ENCODE results near the gene CCR1.

Gene CCR1

DNA sequence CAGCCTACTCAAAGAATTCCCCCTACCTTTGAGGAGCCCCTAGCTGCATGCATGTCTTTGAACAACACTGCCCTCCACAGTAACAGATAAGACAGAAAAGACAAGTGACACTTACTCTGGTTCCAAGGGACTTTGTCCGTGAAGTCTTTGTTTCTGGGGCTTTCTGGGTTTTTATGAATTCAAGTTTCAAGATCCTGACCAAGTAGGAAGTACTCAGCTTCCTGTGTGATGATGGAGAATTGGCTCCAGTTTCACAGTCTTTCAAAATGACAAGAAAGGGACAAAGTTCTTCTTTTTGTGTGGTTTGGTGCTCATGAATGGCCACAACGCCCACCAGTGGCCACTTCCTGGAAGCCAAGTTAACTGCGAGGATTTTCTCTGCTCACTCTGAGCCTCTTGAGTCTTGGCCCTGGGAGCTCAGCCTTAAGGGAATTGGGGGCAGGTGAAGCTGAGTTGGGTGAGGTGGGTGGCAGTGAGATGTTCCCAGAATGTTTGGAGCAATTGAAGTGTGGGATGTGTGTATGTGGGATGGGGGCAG is at the start of gene CCR1:
CCR1 (minus strand) TSS at position 147 of the 538 bp plus-strand sequence. CDS start 4,000 bp downstream, outside the sequence.
- DNase-seq (ENCODE audit: low spot score) = no peak

DNA sequence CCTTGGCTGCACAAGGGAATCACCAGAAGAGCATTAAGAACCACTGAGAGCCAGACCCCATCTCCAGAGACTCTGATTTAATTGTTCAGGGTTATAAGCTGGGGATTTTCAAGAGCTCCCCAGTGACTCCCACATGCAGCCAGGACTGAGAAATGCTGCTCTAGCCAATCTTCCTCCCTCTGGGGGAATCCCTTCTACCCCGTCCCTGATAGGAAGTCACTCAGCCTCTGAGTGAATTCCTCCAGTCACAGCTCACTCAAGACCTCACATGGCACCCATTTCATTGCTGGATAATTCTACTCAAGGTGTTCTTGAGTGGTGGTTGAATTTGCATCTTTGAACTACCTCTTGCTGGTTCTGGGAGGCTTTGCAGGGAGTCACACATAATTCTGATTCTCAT is 44.9 kb upstream of the CCR1 start:
- no peak for DNase-seq (ENCODE audit: low spot score)

DNA sequence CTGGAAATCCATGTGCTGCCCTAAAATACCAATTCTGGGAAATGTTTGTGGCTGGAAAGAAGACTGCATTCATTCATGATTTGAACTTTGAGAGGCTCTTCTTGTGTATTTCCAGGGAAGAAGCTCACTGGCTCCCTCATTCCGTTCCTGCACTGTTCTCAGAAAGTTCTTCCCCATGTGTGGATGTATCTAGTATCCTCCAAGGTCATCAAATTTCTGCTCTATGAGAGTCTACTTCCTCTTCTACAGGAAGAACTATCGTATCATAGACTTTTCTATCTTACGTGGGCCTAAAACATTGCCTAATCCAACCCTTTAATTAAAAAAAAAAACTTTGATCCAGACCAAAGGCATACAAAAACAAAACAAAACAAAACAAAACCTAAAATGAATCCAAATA is 37.0 kb upstream of the CCR1 start:
- no peak for DNase-seq (ENCODE audit: low spot score)

DNA sequence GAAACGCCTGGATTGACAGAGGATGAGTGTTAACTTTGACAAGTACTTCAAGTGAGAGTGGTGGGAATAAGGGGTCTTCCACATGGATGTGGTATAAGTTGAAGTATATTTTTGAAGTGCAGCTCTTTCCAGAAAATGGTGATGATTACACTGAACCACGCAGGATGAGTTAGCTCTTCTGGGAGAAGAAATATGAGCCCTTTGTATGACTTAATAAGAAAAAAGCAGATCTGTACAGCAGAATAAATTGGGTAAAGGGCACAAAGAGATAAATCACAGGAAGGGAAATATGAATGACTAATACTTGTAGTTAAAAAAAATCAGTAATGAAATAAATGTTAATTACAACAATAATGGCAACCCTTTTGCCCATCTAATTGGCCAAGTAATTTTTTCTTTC is 35.4 kb upstream of the CCR1 start:
- DNase-seq (ENCODE audit: low spot score) = no peak

DNA sequence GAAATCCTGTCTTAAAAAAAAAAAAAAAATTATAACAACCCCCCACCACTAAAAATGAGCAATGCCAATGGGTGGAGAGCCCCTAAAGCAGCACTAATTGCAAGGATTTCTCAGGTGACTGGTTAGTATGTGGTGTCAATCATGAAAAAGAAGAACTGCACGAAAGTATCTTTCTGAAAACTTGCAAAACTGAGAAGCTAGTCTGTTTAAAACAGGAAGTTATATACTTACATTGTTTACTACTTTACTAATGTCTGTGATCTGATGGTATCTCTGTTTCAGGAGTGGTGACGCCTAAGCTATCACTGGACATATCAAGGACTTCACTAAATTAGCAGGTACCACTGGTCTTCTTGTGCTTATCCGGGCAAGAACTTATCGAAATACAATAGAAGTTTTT is 34.0 kb upstream of the CCR1 start, which contains the start of gene CCR3:
CCR3 (plus strand) TSS at position 341 of the 400 bp plus-strand sequence. CDS start 22,699 bp downstream, outside the sequence.
- no peak for DNase-seq (ENCODE audit: low spot score)

DNA sequence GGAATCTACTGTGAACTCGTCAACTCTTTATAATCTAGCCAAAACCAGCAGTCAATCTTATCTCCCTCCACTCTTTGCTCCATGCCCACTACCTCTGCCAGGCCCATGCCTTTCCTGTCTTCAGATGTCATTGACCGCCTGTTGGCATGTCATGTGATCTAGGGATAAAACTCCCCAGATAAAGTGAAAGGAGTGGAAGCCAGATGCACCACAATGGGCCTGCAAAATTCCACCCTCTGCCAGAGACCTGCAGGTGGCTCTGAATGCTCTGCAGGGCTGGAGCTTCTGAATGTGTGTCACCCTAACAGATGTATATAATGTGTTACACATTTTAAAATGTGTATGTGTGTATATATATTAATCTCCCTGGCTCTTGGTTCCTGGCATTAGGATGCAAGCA is 31.8 kb upstream of the CCR1 start:
- no peak for DNase-seq (ENCODE audit: low spot score)

DNA sequence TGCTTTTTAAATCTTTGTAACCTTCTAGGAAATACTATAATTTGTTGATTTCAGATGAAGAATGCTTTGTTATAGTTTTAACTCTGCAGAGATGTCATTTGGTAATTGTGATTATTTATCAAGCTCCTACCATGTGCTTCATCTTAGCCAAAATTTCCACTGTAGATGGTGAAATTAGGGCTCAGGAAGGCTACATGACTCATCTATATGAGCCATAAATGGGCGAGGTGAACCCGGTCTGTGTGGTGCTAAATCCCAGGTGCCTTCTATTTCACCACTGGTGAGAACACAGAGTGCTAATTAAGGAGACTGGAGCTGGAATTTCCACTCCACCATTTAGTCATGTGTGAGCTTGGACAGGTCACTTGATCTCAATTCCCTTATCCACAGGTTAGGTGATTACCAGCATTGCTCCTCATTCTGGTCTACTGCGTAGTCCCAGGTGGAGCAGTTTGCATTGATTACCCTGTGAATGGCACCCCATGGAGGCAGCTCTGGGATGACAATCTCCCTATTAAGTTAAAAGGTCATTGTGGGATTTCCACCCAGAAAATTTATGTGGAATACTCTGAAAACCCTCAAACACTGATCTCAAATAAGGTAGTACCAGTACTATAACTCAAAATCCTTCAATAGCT is 31.3 kb upstream of the CCR1 start:
- no peak for DNase-seq (ENCODE audit: low spot score)

DNA sequence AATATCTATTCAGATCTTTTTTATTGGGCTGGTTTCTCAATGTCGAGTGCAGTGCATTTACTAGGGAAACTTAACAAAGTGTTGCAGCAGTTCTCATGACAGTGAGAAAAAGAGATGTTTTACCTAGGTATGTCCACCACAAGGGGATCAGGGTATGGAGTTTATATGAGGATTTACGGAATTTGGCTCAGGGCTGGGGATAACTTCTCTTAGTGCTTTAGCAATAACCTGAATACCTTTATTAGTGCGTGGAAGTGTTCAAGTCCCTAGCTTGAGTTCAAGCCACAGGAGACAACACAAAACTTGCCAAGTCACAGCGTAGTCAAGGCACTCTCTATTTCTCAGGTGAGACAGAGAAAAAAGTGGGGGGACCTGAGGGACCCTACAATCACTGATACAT is 30.3 kb upstream of the CCR1 start:
- no peak for DNase-seq (ENCODE audit: low spot score)

DNA sequence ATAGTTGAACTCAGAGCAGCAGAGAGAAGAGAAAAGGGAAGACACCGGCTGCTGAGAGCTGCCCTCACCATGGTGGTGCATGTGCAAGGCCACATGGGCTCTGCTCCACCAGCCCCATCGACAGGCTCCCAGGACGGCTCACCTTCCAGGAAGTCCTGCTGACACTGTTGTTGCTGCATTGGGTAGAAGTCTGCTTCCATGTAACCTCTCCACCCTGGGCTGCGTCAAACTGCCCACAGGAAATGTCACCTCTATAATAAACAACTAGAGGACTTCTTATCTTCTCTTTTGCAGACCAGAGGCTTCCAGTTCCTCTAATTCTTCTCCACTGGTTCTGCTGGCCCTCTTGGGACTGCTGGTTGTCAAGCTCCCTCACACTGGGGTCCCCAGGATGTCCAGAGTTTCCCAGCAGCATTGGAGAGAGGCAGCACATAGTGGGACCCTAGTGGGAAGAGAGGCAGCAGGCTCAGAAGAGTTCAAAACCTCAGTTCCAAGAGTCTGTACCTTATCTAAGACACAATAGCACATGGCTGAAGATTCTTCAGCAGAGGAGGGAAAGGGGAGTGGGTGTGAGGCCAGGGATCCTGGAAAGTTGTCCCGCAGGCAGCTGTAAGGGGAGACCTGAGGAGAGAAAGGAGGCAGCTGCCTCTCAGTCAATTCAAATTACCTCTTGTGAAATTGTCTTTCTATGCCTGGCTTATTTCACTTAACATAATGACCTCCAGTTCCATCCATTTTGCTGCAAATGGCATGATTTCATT is 28.4 kb upstream of the CCR1 start:
- no peak for DNase-seq (ENCODE audit: low spot score)

DNA sequence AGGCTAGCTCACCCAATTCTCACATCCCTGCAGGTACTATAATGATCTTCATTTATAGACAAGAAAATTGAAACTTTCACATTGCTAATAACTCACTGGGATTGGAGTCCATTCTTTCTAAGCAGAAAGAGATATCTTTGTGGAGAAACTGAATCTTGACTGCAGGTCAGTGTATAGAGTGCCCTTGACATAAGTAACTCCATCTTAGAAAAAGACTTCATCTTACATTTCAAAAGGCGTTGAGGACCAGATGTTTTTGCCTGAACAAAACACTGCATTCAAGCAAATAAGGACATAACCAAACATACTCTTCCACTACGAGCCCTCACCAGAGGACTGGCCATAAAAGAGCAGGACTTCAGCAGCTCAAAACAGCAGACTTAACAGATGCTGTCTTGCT is 27.3 kb upstream of the CCR1 start:
- DNase-seq (ENCODE audit: low spot score) = no peak

DNA sequence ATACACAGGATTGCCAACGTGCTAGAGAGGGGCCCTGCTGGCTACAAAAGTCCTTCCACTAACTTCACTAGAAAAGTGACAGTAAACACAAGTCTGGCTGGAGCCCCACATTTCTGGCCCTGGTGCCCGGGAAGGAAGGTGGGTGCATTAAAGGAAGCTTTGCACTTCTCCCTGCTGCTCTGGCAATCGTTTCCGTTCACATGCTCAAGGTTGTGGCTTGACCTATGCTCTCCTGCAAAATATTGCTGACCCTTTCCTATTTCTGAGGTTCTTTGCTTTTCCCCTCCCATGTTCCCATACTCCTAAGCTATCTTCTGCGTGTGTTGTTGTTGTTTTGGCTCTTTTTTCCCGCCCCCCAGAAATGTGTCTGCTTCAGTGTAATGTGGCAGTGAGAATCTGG is 25.1 kb upstream of the CCR1 start:
- no peak for DNase-seq (ENCODE audit: low spot score)

DNA sequence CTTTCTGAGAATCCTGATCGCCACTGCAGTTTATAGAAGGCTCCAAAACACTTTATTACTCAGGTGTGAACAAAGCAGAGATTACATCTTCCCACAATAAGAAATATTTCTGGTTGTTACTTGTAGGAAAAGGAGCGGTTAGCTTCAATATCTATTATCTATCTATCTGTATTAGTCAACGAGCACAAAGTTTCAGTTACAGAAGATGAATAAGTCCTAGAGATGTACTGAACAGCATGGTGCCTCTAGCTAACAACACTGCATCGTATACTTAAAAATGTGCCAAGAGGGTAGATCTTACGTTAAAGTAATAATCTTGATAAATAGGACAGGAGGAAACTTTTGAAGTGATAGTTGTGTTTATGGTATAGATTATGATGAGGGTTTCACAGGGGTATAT is 23.2 kb upstream of the CCR1 start:
- no peak for DNase-seq (ENCODE audit: low spot score)

DNA sequence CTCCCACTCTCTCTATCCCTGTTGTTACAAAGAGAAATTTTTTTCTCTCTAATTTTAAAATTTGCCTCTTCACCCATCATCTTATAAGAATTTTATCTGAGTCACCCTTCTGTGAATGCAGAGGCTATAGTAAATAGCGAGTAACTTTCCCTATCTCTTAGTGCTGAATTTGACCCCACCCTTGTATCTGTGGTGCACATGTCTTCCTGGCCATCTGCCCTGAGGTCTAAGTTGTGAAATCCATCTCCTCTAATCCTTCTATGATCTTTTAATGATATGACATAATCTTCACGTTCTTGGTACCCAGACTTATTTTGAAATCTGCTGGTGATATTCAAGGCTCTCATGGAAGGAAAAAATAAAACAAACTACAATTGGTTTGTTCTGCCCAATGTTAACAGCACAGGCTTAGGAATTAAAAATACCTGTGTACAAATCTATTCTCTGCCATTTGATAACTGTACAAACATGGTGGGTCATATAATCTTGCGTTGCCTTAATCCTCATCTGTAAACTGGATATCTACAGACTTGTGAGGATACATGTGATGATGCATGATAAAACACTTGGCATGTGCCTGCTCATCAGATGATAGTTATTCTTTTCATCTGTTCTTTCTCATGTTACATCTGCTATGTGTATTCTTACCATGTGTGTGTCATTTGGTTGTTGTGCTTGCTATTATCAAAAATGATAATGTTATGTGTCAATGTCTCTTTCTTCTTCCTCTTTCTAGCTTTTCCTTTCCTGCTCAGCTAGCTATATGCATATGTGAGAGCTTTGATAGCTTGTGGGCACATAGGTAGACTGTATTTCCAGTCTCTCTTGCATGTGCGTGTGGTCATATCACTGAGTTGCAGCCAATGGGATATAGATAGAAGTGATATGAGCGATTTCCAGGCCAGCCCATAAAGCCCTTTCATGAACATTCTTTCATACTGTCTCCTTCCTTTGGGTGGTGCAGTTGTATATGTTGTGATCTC is 20.4 kb upstream of the CCR1 start:
- peak; percentile 0 for DNase-seq (ENCODE audit: low spot score)

DNA sequence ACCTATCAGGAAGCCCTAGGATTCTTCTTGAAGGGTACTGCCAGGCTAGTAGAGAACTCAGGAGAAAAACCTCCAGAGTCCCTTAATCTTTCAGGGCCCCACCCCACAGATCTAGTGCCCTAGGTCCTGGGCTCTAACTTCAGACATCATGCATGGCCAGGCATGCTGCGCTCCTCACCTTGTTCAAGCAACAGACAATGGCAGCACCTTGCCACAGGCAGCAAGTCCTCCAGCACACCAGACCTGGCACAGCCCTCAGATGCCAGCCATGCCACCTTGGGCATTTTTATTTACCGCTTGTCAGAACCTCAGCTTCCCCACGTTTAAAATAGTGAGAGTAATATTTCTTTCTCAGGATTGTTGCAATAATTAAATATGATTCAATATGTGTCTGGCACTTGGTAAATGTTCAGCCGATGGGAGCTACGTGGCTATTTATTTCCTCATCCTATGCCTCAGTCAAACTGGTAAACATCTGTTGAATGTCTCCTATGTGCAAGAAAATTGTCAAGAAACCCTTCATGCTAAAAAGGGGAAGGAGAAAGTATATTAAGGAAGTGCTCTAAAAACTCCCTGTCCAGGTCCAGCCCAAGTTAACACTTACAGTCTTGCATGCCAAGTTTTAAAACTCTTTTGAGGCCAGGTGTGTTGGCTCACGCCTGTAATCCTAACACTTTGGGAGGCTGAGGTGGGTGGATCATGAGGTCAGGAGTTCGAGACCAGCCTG is 14.5 kb upstream of the CCR1 start:
- DNase-seq (ENCODE audit: low spot score) = no peak

DNA sequence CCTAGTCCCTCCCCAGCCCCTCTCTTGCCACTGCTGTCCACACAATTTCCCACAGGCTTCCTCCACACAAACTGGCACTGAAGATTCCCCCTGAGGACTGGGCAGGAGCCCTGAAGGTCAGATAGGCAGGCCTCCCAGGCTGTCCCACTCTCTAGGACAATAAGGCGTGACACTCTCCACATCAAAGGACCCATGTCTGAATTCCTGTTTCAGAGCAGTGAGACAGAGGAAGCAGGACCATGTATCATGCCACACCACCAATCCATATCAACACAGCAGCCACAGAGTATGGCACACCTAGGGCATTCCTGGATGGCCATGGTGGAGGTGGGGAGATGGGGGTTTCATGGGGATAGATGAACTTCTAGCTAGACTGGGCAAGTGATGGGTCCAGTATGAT is 13.8 kb upstream of the CCR1 start:
- peak; percentile 3 for DNase-seq (ENCODE audit: low spot score)

DNA sequence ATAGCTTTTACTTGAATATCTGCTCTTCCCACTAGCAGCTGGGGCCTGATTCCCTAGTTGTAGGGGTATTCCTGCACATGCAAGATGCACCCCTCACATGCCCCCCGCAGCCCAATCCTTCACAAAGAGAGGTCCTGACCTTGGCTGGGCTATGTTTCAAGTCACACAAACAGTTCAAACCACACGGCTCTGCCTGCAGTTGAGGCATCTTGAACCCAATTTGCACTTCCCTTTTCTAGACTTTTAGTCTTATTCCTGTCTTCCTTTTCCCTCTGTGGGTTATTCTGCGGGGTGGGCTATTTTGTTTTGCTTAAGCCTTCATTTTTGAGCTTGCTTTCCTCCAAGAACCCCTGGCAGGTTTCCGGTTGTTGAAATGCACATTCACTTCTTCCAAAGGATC is 13.3 kb upstream of the CCR1 start:
- no peak for DNase-seq (ENCODE audit: low spot score)

DNA sequence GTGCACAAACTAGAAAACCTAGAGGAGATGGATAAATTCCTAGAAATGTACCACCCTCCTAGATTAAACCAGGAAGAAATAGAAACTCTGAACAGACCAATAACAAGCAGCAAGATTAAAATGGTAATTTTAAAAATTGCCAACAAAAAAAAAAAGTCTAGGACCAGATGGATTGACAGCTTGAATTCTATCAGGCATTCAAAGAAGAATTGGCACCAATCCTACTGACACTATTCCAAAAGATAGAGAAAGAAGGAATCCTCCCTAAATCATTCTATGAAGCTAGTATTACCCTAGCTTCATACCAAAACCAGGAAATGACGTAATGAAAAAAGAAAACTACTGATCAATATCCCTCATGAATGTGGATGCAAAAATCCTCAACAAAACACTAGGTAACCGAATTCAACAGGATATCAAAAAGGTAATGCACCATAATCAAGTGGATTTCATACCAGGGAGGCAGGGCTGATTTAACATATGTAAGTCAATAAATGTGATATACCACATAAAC is 10.1 kb upstream of the CCR1 start:
- no peak for DNase-seq (ENCODE audit: low spot score)

DNA sequence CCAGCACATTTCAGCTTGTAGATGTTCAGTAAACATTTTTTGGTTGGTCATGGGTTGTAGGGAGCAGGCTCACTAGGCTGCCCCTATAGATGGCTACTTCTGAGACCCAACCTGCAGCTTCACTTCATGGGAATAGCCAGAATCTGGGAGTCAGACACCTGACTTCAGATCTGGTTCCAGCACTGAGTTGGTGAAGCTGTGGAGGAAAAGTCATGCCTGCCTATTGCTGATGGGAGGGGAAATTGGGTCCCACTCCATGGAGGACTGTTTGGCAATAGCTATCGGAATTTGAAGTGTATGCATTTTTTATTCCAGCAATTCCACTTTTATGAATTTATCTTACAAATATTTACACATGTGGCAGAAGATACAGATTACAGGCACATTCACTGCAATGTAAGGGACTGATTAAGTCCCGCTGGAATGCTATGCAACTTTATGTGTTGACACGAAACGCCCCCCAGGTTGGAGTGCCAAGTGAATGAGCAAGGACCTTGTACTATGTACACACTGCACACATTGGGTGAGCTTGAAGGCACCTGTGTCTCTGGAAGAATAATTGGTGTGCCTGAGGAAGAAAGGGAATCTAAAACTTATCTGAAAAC is 7.8 kb upstream of the CCR1 start:
- DNase-seq (ENCODE audit: low spot score) = no peak

DNA sequence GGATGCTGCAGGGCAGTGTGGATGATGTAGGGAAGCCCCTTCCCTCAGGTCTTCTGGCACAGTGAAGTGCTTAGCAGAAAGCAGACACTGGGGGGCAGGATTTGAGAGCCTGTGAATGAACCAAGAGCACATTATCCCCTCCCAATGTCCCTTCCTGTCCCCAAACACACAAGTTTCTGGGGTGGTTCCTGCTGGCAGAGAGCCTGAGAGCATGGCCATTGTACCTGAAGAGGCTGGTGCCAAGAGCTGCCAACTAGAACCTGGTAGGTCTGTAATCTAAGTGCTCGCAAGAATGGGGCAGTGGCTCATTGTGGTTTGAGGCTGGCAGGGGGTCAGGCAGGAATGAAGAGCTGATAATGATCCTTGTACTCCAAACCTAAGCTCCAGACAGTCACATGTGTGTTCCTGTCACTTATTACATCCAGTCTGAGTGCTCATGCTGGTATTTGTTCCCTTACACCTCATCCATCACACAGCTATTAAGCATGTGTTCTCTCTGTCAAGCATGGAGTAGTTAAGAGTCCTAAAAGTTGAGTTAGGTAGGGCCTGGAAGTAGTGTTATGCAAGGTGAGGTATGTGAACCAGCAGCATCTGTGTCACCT is 6.7 kb upstream of the CCR1 start:
- DNase-seq (ENCODE audit: low spot score) = no peak

DNA sequence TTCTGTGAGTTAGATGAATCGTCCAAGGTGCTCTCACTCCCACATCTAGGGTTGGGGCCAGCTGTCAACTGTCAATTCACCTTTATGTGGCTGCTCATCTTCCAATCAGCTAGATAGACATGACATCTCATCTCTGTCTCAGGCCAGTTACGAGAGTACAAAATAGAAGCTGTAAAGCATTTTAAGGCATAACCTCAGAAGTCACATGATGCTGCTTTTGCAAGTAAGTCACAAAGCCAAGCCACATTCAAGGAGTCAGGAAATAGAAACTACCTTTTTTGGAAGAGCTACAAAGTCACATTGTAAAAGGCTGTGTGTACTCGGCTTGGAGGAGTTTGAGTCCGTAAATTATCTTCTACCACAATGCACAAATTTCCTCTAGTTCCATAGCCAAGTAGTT is 5.1 kb upstream of the CCR1 start:
- no peak for DNase-seq (ENCODE audit: low spot score)

DNA sequence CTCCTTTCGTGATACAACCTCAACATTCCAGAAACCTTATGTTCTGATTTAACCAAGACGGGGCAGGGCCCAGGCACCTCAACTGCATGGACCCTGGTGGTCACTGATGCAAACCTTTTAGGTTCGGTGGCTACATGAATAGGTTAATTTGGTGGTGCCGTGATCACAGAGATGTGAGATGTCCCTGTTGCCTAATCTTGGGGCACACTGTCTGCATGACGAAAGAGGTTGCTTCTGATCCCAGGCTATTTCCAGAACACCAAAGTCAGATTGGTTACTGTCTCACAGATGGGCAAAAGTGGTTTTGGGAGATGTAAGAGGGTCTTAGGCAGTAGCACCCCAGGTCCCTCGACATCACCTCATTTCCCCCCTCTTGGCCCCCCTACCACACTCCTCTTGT is 4.0 kb upstream of the CCR1 start:
- no peak for DNase-seq (ENCODE audit: low spot score)

All from D341Med (cell line).